ENCODE data around the gene INPP5D.
"Not testable (repeated sequence)": the region's sequence is repeated elsewhere in the genome, so short reads cannot be mapped to it uniquely, and the experiment has no call there.

The INPP5D gene

DNA sequence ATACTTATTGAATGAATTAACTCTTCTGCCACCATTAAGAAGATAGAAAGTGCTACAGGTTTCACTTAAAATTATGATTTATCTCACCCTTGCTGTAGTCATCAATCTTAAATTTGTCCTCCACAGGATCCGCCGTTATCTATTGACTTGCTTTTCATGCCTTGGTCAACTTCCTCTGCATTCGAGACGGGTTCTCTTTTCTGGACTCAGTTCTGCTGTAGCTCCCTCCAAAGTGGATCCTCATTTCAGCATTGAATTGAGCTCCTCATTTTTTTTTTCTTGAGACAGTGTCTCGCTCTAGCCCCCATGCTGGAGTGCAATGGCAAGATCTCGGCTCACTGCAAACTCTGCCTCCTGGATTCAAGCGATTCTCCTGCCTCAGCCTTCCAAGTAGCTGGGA, 27.6 kb downstream of the INPP5D start:
- no peak overlapping the region for H3K27ac ChIP-seq
- no peak for DNase-seq (ENCODE audit: low read depth, low spot score)

DNA sequence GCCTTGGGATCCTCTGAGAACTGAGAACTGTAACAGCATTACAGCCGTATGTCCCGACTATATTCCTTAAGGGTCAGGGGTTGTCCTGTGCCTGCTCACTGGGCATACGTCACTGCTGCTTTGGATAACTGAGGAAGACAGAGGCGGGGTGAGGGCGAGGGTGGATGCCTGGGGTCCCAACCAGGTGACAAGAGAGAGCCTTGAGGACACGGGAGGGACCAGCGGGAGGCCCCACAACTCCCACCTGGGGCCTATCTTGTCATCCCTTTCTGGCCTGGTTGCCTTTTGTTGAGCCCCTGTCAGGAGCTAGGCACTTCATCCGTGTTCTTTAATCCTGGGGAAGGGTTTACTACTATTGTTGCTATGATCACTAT, 28.8 kb downstream of the INPP5D start:
- no peak overlapping the region for H3K27ac ChIP-seq
- DNase-seq (ENCODE audit: low read depth, low spot score) = no peak

DNA sequence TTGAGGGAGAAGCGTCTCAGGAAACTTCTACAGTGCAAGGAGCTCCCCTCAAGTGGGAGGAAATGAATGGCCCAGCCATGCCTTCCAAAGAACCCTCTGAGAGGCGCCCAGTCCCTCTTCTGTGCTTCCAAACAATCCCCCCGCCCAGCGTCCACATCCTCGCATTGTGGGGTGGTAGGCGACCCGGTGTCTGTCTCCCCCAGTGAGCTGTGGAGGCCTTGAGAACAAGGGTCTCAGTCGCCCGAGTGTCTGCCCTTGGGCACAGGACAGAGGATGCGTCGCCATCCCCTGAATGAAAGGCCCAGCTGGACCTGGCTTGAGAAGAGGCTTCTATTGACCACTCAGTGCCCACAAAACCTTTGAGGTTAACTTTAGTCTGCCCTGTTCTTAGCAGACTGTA, 29.7 kb downstream of the INPP5D start:
- no peak overlapping the region for H3K27ac ChIP-seq
- no peak for DNase-seq (ENCODE audit: low read depth, low spot score)

DNA sequence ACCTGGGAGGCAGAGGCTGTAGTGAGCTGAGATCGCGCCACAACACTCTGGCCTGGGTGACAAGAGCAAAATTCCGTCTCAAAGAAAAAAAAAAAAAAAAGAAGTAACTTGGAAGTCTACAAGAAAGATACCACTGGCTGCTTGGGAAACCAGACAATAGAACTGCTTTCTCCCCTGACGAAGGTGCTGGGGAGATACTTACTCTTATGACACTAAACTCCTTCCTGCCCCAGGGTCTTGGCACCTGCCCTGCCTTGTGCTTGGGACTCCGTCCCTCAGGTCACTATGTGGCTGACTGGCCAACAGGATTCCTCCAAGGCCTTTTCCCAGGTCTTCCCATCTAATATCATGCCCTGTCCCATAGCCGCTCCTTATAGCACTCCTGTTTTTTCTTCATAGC, 30.7 kb downstream of the INPP5D start:
- no peak for DNase-seq (ENCODE audit: low read depth, low spot score)
- no peak overlapping the region for H3K27ac ChIP-seq

DNA sequence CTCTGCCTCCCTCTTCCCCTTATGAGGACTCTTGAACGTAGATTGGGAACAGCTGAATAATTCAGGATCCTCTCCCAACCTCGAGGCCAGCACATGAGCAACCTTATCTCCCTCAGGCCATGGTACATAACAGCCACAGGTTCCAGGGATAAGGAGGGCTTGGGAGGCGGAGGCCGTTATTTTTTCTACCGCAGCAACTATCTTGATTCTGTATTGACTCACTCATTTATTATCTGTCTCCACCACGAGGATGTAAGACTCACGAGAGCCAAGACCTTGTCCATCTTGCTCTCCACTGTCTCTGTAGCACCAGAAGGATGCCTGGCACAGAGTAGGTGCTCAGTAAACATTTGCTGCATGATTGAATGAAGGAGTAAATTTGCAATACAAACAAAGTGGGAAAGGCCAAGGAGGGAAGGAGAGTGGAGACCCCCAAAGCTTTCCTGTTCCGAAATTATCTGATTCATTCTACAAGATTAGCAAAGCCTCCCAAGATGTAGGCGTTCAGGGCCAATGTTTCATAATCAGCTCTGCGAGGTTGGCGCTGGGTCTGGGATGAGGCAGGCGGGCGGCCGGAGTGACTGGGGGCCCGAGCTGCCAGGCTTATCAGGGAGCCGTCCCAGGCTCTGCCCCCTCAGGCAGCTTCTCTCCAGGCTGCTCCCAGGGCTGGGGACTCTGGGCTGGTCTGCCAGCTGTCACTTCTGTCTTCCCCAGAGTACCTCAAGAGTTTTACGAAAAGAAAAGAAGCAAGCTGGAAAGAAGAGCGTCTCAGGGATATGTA, 31.6 kb downstream of the INPP5D start:
- H3K27ac ChIP-seq = no peak overlapping the region
- no peak for DNase-seq (ENCODE audit: low read depth, low spot score)

DNA sequence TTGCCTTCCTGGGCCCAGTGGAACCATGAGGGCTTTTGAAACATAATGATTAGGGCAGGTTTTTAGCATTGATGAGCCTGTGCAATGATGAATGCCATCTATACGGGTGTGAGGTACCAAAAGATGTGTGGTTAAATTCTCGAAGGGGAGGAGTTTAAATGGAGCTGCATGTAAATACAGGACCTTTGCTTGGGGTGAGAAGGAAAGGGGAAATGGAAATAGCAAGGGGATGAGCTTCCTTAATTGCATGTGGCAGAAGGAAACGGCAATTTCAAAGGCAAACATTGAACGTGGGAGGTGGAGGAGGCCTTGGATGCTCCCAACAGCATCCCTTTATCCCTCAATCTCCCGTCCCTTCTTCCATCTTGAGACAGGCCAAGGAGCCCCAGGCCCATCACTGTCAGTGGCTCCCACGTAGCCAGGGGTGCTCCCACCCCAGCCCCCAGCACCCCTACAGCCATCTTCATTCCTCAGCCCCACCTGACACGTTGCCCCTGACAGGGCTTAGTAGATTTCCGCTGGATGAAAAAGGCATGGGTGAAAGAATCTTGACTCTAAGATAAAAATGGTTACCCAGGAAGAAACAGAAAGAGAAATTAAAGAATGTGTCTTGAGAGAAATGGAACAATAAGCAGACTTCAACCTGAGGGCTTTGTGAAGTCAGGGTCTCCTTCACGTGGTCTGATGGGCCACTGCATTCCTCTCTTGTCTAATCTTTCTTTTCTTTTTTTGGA, 32.5 kb downstream of the INPP5D start:
- no peak for DNase-seq (ENCODE audit: low read depth, low spot score)
- H3K27ac ChIP-seq = no peak overlapping the region

DNA sequence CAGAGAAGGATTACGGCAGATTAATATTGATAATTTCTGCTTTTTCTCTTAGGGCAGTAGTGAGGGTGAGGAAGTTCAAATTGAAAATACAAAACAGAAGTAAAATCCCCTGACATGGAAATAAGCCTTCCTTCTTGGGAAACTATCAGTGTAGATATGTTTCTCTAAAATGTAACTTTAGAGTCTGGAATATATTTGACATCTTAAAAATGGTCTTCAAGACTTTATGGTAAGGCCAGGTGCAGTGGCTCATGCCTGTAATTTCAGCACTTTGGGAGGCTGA, 33.0 kb downstream of the INPP5D start:
- DNase-seq (ENCODE audit: low read depth, low spot score) = no peak
- H3K27ac ChIP-seq = no peak overlapping the region

DNA sequence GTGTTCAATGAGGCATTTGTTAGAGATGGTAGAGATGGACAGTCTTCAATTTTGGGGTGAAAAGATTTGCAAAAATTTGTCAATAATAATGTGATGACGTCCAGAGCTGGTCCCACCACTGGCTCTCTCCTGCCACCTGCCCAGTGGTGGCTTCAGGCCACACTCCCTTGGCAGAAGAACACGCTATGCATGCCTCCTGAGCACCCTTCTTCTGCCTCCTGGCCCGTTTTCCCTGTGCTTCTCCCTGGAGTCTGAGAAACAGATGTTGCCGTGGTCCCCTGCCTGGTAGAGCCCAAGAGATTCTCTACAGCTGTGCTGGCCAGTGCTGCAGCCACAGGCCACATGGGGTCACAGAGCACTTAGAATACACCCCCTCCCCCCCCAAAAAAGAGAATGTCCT, 33.6 kb downstream of the INPP5D start:
- no peak for DNase-seq (ENCODE audit: low read depth, low spot score)
- no peak overlapping the region for H3K27ac ChIP-seq

DNA sequence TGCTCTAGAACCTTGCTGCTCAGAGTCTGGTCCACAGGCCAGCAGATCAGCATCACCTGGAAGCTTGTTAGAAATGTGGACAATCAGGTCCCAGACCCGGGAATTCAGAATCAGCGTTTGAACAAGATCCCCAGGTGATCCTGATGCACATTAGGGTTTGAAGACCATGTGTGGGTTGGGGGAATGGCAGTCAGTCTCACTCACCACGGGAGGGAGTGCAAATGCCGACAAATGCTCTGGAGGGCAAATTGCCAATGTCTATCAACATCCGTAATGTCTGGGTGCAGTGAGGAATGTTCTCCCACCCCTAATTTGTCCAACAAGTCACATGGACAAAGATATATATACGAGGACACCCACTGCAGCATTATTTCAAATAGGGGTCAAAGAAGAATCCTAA, 34.5 kb downstream of the INPP5D start:
- no peak overlapping the region for H3K27ac ChIP-seq
- DNase-seq (ENCODE audit: low read depth, low spot score) = no peak

DNA sequence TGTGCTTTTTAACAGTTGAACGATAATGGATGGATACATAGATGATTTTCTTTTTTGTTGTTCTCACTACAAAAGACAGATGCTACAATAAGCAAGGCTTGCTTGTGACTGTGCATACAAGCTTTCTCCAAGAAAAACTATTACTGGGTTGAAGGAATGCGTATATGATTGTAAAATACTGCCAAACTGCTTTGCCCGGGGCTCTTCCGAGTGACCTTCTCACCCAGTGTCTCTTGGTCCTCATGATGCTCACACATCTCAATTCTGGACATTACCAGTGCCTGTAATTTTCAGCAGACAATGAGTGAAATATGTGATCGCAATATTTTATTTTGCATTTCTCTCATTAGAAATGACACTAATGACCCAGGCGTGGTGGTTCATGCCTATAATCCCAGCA, 35.9 kb downstream of the INPP5D start:
- no peak overlapping the region for H3K27ac ChIP-seq
- no peak for DNase-seq (ENCODE audit: low read depth, low spot score)

DNA sequence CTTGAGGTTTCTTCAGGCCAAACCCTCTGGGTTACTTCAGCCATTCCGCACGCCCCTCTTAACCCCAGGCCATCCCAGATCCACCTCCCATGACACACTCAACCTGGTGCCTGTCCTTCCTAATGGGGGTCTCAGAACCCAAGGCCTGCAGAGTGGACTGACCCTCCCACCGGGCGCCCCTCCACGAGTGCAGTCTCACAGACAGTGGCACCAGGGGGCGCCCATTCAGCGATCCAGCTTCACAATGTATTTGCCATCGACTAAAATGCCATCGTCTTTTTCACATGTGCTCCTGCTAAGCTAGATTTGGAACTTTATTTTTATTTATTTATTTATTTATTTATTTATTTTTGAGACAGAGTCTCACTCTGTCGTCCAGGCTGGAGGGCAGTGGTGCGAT, 38.5 kb downstream of the INPP5D start:
- no peak for DNase-seq (ENCODE audit: low read depth, low spot score)
- no peak overlapping the region for H3K27ac ChIP-seq

DNA sequence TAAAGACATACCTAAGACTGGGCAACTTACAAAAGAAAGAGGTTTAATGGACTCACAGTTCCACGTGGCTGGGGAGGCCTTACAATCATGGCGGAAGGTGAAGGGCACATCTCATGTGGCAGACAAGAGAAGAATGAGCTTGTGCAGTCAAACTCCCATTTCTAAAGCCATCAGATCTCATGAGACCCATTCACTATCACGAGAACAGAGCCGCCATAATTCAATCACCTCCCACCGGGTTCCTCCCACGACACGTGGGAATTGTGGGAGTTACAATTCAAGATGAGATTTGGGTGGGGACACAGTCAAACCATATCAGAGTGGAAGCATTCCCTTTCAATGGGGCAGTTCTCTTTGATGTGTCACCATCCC, 39.7 kb downstream of the INPP5D start:
- not testable (repeated sequence) for DNase-seq (ENCODE audit: low read depth, low spot score); H3K27ac ChIP-seq

DNA sequence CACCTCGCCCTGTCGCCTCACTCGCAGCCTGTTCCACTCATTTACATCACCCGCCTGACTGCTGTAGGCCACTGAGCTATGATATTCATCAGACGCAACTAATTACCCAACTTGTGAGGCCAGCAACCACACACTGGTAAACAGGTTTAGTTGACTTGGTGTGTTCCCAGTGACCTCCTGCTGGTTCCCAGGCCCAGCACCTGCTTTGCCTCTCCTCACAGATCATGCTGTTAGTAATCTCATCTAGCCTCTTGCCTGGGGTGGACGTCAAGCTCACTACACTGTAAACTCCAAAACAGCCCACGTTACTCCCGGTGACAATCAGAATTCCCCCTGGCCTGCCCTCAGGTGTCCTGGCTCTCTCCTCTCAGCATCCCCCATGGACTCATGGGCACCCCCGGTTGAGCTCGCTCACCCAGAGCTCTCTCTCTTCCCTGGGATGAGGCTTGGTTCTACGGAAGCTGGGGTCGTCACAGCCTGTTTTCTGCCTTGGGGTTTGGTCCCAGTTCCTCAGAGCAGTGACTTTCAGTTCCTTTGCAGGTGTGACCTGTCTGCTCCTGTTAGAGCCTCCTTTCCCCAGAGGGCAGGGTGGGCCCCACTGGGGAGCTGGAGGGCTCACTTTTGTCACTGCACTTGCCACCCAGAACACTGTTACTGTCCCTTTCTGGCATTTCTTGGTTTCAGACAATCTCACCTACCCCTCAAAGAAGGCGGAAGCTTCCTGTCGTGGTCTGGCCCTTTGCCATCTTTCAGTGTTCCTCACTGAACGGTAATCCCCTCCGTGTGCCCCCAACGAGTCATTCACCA, 40.3 kb downstream of the INPP5D start:
- DNase-seq (ENCODE audit: low read depth, low spot score) = no peak
- H3K27ac ChIP-seq = no peak overlapping the region

DNA sequence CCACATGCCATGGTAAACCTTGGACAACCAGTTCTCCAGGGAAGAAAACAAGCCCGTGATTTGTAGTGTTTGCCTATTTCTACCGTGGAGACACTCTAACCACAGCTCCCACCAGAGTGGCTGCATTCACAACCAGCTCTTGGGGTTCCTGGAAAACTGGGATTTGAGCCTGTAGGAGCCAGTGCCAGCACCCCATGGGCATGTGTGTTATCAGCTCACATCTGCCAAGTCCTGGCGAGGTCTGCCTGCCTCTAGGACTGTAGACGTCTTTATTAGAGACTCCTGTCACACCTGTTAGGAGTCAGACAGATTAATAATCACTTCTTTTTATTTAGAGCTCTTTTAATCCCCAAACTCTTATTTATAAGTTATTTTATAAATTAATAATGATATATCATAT, 41.0 kb downstream of the INPP5D start:
- no peak for DNase-seq (ENCODE audit: low read depth, low spot score)
- no peak overlapping the region for H3K27ac ChIP-seq

DNA sequence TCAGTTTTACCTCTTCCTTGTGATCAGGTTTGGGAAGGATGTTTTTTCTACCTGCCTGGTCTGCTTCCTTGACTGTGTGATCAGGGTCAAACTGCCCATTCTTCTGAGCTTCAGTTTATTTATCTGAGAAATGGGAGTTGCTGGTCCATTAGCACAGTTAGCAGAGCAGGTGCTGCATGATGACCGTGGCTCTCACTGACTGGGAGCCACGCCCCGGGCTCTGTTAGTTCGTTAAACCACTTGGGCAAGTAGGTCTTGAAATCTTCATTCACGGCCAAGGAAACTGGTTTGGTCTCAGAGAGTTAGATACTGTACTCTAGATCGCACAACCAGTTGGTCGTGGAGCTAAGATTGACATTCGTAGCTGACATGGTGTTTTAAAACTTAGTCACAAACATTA, 41.7 kb downstream of the INPP5D start:
- H3K27ac ChIP-seq = no peak overlapping the region

DNA sequence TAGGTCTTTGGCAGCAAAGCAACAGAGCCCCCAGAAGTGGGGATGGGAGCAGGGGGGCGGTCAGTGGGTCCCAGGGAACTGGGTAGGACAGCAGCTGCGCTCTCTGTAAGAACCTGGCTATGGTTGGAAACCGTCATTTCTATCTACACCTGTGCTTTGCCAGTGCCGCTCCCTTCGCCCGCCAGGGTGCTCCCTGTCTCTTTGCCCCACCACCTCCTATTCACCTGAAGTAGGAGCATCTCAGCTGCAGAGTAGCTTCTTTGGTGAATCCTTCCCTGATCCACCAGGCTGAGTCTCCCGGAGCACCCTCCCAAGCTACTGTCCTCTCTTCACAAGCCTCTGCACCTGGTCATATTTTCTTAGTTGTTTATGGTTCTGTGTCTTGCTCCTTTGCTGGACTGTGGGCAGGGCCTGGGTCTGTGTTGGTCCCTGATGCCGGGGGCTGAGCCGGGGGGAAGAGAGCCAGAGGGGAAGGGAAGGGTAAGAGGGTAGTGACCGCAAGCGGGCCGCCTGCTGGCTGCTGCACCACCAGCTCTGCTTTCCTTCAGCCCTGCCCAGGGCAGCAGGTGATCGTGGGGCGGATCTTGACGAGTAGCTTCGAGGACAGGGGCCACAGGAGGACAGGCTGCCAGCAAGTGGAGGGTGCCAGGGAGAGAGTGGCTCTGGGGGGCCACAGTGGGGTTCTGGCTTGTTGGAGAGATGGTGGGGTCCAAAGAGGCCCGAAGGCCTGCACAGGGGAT, 45.2 kb downstream of the INPP5D start:
- H3K27ac ChIP-seq = no peak overlapping the region

More for the DNA sequence above, 41.7 kb downstream of the INPP5D start:
- DNase-seq (ENCODE audit: low read depth, low spot score) = no peak

DNA sequence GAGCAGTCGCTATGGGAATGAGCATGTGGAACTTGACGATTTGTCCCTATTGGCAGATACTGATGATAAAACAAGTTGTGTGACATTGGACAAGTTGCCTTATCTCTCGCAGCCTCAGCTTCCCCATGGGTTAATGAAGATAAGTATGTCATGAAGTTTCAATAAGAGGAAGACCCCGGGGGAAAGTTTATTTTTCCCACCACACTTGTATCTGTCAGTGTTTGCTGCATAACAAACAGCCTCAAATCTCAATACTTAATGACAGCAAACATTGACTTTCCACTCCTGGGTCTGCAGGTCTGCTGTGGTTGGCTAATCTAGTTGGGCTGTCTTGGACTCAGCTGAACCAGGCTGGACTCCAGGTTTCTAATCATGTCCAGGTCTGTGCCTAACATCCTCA, 45.8 kb downstream of the INPP5D start:
- DNase-seq (ENCODE audit: low read depth, low spot score) = no peak
- H3K27ac ChIP-seq = no peak overlapping the region

More for the DNA sequence above, 45.2 kb downstream of the INPP5D start:
- no peak for DNase-seq (ENCODE audit: low read depth, low spot score)

DNA sequence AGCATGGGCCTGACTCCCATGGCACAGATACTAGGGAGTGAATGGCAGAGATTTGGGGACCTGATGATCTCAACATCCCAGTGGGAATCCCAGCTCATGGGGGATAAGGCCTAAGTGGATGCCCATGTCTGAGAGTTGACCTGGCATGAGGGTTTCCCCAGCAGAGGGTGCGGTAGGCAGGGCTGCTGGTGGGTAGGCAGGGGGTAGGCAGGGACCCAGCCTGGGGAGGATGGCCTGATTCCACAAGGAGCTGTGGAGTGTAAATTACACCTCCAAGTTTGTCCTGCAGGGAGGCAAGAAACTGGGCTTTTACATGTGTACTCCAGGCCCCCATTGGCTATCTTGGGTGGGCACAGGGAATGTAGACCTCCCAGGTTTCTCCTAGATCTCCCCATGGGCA, 46.9 kb downstream of the INPP5D start:
- no peak for DNase-seq (ENCODE audit: low read depth, low spot score)
- H3K27ac ChIP-seq = no peak overlapping the region

DNA sequence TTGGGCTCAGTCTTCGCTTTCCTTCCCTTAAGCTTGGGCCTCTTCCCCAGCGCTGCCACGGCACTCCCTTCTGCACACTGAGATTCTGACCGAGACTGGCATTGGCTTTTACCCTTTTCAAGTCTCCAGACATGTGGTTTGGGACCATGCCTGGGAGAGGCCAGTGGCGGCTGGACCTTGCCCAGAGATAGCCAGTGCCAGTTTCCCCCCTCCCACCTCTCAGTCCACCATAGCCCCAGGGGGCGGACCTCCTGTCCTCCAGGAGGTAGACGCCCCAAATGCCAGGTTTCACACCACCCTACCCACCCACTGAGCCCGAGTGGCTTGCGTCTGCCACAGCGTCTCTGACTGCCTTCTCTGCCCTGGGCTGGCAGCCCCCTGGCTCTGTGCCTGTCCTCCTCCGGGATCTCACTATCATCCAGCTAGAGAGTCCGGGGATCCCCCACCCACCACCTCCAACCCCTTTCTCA, 47.7 kb downstream of the INPP5D start:
- H3K27ac ChIP-seq = no peak overlapping the region
- DNase-seq (ENCODE audit: low read depth, low spot score) = no peak

DNA sequence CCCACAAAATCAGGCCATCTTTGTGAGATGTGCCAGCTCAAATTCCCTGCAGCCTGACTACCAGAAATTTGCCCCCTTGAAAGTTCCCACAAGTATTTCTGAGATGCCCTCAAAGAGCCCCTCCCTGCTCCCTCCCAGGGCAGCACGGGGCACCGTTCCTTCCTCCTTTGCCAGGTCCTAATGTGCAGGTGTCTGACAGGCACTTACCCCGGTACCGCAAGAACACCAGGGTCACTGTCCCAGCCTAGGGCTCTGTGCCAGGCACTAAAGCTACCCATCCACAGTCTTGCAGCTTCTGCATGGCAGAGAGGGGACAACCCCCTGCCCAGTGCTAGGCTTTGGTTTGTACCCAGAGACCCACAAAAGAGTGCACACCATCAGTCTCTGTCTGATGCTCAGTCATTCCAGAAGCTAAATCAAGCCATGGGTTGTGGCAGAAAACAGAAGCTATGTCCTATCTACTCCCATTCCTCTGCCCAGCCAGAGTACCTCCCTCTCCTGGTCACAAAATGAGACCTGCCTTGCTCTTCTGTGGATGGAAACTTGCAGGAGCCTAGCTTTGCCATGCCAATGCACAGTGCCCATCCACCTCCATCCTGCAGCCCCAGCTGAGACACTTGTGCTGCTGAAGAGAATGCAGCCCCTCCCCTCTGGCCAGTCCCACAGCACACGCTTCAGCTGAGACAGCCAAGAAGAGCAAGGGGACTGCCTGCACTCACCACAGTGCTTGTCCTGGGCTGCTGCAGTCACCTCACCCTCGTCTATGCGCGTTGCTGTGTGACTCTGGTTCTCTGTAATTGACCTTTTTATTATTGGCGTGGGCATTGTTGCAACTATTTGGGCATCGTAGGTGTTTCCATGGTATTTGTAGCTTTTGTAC, 48.7 kb downstream of the INPP5D start:
- no peak overlapping the region for H3K27ac ChIP-seq
- DNase-seq (ENCODE audit: low read depth, low spot score) = no peak
